Measurements from ENCODE around the gene RELB.

The RELB gene

GRCh38 chr19:45059258-45059965 is 58.1 kb downstream of the RELB start:
- DNase-seq (ENCODE audit: low read depth): peak; percentile 77

DNA sequence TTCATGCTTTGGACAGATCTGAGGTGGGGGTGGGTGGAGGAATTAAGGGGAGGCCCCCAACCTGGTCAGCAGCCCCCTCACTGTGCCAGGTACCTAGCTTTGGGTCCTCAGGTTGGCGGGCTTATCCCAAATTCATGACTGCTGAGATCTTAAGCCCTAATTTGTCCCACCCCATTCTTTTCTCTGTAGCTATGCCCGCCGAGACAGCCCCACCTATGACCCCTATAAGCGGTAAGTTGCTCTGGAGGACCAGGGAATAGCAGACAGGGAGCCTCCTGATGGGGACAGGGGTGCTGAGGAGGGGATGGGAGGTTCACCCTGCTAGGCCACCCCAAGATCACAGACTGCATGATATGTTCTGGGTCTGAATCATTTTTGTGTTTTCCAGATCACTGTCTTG is 60.7 kb downstream of the RELB start:
- no peak for DNase-seq (ENCODE audit: low read depth)

DNA sequence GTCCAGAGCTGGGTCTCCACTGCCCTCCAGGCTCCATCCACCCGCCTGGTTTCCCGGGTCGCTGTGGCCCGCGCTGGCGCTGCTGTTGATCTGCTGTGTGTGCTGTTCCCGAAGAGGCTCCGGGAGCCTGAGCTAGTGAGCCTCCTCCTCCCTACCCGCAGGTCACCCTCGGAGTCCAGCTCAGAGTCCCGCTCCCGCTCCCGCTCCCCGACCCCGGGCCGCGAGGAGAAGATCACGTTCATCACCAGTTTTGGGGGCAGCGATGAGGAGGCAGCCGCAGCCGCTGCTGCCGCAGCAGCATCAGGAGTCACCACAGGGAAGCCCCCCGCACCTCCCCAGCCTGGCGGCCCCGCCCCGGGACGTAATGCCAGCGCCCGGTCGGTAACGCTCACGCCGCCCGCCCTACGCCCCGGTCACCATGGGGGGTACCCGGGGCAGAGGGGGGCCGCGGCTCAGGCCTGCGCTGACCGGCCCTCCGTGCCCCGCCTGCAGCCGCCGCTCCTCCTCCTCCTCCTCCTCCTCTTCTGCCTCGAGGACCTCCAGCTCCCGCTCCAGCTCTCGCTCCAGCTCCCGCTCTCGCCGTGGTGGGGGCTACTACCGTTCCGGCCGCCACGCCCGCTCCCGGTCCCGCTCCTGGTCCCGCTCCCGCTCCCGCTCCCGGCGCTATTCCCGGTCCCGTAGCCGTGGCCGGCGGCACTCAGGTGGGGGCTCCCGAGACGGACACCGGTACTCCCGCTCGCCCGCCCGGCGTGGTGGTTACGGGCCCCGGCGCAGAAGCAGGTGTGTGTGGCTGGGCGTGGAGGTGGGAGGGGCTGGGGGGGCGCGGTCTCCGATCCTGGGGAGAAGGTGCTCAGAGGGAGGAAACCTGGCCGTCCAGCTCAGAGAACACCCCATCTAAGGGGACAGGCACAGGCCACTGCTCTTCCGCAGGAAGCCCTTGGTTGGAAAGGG is 62.9 kb downstream of the RELB start:
- no peak for DNase-seq (ENCODE audit: low read depth)

- no peak for DNase-seq (ENCODE audit: low read depth)
Observed at GRCh38 chr19:45066921-45067661, 65.8 kb downstream of the RELB start.

DNA sequence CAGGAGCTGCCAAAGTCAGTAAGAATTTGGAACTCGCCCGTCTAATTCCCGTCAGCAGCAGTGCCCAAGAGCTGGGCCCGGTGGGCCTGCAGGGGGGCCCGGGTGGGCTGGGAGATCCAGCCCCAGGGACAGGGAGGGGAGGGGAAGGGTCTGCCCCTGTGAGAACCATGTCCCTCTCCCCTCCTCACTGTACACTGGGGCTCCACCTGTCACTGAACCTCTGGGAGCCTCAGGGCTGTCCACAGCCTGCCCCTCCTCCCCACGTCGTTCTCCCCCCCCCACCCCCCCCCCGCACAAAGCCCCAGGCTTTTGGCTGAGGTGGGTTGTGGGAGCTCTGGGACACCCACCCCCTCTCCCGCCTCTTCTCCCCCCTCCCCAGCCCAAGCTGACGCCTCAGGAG is 66.8 kb downstream of the RELB start:
- DNase-seq (ENCODE audit: low read depth): no peak

DNA sequence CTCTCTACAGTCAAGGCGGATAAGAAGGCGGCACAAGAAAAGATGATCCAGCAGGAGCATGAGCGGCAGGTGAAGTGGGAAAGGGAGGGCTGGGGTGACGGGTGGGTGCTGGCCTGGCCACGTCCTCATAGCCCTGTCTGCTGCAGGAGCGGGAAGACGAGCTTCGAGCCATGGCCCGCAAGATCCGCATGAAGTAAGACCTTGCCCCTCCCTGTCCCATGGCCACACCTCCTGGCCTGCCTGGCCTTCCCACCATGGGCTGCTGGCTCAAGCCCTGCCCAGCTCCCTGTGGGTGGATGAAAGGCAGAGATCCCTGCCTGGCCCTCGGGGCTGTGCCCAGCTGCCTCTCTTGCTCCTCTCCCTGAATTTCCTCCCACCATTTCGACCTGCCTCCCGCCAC is 67.8 kb downstream of the RELB start:
- DNase-seq (ENCODE audit: low read depth): no peak

DNA sequence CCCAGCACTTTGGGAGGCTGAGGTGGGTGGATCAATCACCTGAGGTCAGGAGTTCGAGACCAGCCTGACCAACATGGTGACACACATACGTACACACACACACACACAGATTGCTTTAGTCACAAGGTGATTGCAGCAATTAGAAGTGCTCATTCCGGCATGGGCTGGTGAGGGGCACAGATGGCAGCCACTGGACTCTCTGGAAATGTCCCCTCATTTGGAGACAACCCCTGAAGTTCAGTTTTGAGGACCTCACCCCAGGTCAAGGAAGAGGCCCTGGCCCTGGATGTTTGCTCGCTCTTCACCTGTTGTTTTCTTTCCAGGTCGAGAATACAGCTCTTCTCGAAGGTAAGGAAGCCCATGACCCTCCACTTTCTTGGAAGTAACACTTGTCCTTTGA is 69.0 kb downstream of the RELB start:
- no peak for DNase-seq (ENCODE audit: low read depth)

GRCh38 chr19:45070861-45071544 is 69.7 kb downstream of the RELB start:
- no peak for DNase-seq (ENCODE audit: low read depth)

DNA sequence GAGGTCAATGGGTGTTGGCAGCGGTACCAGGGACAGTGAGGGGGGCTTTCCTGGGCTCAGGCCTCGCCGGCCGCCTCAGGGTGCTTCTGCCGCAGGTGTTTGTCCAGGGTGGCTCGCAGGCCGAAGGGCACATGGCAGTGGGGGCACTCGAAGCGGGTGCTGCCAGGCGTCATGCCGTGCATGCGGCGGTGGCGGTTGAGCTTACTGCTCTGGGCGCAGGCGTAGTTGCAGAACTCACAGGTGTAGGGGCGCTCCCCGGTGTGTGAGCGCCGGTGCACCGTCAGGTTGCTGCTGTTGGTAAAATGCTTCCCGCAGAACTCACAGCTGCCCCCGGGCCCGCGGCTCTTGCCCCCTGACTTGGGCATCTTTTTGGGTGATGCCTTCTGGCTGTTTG is 70.3 kb downstream of the RELB start:
- DNase-seq (ENCODE audit: low read depth): no peak

DNA sequence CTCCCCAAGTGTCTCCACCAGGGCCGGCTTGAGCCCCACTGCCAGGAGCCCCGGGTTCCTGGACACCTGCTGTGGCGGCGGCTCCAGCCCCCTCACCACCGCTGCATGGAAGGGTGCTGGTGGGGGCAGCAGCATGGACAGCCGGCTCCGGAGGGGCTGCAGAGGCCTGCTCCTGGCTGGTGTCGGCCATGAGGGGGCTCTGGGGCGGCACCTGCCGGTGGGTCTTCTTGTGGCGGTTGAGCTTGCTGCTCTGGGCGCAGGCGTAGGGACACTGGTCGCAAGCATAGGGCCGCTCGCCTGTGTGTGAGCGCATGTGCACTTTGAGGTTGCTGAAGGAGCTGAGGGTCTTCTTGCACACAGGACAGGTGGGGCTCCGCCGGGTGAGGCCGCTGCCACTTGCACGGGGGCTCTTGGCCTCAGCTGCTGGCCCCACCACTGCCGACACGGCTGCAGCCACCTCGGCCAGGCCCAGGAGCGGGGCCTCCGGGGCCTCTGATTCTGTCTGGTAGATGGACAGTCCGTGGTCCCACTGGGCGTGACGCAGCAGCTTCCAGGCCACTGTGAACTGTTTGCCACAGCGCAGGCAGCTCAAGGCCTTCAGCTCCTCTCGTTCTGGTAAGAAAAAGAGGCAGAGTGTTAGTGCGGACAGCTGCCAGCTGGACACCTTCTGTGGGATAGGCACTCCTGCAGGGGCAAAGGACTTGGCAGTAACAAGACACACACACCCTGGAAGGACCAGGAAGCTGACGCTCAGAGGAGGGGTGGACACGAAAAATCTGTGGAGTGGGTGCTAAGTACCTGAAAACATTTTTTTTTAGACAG is 70.9 kb downstream of the RELB start:
- DNase-seq (ENCODE audit: low read depth): no peak

DNA sequence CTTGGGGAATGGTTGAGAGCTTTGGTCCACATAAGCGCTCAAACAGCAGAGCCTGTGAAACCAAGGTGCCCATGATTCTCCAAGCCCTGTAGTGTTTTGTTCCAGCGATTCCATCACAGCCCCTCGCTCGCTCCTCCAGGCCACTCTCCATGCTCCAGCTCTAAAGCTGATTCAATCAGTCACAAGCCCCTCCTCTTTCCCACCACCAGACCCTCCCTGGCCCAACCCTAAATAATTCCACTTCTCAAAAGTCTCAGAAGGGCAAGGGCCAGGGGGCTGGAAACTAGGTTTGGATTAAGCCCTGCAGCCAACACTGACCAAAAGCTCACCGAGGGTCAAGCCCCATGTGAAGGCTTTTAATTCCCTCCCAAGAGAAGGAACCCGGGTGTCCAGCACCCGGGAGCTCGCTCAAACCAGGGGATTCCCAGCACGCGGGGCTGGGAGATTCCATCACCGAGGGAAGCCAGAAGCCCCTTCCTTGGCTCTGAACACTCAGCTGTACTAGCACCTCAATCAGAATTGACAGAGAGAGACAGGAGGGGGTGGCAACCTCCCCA is 73.6 kb downstream of the RELB start:
- DNase-seq (ENCODE audit: low read depth): no peak

DNA sequence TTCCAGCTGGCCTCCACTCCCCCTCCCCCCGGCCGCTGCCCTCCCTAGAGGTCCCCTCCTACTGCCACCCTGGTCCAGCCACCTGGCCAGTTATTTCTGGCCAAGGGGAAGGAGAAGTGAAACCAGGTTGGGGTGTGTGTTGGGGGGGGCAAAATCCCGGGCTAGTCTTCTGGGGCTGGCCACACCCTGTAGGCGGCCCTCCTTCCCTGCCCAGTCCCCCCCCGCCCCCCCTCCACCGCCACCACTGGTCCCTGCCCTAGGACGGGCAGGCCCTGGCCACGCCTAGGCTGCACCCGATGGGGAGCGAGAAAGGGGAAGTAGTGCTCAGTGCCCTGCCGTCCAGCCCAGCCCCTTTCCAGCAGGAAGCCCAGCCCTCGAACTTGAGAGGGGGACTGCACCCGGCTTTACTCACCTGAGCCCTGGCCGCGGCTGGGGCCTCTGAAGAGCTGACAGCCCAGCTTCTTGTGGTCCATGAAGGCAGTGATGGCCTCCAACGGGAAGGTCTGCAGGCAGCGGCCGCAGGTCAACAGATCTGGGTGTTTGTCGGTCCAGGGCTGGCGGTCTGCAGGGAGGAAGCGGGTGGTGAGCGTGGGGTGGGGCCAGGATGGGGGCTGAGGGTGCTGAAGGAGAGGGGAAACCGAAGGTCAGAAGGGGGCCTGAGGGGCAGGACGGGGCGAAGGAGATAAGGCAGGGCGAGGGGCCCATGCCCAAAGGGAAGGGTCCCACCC is 74.2 kb downstream of the RELB start:
- DNase-seq (ENCODE audit: low read depth): no peak

- DNase-seq (ENCODE audit: low read depth): peak; percentile 57
Observed at GRCh38 chr19:45076029-45076850, 75.0 kb downstream of the RELB start, which contains the start of gene ZNF296. ZNF296 (minus strand) TSS chr19:45076478; CDS start chr19:45076373, 105 bp downstream.

DNA sequence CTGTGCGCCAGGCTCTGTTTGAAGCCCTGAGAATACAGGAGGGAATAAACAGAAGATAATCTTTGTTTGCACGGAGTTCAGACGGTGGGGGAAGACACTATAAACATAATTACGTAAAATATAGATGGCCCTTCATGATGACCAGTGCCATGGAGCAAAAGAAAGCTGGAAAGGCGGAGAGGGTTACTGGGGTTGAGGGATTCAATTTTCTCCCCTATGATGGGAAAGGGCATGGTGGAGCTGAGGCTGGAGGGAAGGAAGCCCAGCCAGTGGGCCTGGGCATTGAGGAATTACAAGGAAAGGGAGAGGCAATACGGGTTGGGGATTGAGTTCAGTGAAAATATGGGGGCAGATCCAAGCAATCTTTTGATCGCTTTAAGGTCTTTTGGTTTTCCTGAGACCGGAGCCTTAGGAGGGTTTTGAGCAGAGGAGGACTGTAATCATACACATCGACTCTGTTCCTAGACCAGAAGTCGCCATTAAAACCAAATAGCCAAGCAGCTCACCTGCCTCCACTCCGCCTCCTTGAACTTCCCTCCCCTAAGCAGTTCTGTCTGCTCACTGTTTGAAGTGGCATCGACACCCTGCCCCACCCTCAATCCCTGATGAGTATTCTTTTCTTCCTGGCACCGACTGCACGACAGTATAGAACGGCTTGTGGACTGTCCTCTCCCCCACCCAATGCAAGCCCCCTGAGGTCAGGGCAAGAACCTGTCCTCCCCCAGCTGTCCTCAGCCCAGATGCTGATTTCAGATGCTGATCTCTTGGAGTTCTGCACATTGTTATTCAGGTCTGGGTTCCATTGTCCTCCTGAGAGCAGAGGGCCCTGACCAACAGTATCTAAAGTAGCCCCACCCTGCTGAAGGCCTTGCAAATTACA is 75.8 kb downstream of the RELB start:
- no peak for DNase-seq (ENCODE audit: low read depth)

- DNase-seq (ENCODE audit: low read depth): no peak
Observed at GRCh38 chr19:45078390-45079062, 77.3 kb downstream of the RELB start.

DNA sequence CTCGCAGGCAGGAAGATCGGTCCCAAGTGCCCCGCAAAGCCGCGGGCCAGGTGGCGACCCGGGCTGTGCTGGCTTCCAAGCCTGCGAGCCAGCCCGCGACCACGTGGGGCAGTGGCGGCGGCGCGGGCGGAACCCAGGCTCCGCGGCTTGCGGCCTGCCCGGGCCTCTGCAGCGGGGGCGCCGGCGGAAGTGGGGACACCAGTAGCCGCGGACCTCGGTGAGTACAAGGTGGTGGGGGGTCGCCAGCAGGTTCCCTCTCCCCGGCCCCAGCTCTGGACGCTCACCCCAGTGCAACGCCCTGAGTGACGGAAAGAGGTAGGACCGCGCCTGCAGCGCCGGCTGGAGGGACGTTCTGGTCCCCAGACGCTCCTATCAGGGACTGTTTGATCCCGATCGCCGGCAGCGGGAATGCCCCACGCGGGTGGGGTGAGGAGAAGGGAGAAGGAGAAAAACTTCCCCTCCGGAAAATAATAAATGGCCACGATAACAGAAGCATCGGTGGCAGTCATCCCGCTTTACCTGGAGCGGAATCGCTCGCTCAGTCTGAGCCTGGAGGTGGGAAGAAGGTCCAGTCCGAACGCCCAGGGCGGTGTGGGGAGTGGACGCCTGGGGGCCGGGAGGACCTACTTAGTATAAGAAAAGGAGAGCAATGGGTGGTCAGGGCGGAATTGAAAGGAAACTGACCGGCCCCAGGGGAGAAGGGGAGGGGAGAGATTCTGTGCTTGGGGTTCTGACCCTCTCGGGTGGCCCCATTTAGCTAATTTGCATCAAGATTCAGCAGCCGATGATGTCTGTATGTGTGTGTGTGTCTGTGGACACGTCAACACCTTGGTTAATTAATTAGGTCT is 78.0 kb downstream of the RELB start, which contains the start of gene GEMIN7:
Gene GEMIN7 (plus strand): TSS at position 198 of the 848 bp plus-strand sequence. CDS start 10,855 bp downstream, outside the sequence.
- DNase-seq (ENCODE audit: low read depth): peak; percentile 65
